Medulla oblongata (tissue), 1 donor: ENCODE measurements around the gene SAFB2.

ENCODE experiments used
- DNase-seq: peaks from one replicate; pipeline ENCODE4 v3.0.0-alpha.2; 2015; ENCODE audit errors: extremely low spot score

Gene SAFB2

GRCh38 chr19:5622465-5623396 is at the start of gene SAFB2, which contains the start of gene SAFB:
Gene SAFB2, minus strand, starts transcription at chr19:5622776. Its CDS starts 61 bp downstream, at chr19:5622715.
Gene SAFB, plus strand, starts transcription at chr19:5623083. Its CDS starts 123 bp downstream, at chr19:5623206.
- peak; percentile 99 for DNase-seq

GRCh38 chr19:5671600-5671999 is 49.0 kb upstream of the SAFB2 start:
- DNase-seq: no peak

- DNase-seq: no peak
Observed at GRCh38 chr19:5669212-5669611, 46.6 kb upstream of the SAFB2 start.

GRCh38 chr19:5667751-5668271 is 45.2 kb upstream of the SAFB2 start:
- DNase-seq: no peak

GRCh38 chr19:5666921-5667610 is 44.5 kb upstream of the SAFB2 start:
- no peak for DNase-seq

GRCh38 chr19:5665781-5666513 is 43.4 kb upstream of the SAFB2 start:
- no peak for DNase-seq

- no peak for DNase-seq
Observed at GRCh38 chr19:5664515-5664914, 41.9 kb upstream of the SAFB2 start.

- DNase-seq: no peak
Observed at GRCh38 chr19:5663904-5664303, 41.3 kb upstream of the SAFB2 start.

GRCh38 chr19:5661483-5661882 is 38.9 kb upstream of the SAFB2 start:
- no peak for DNase-seq

- no peak for DNase-seq
Observed at GRCh38 chr19:5655412-5655811, 32.8 kb upstream of the SAFB2 start.

- DNase-seq: no peak
Observed at GRCh38 chr19:5654931-5655330, 32.4 kb upstream of the SAFB2 start.

- no peak for DNase-seq
Observed at GRCh38 chr19:5652261-5652660, 29.7 kb upstream of the SAFB2 start.

GRCh38 chr19:5651361-5651760 is 28.8 kb upstream of the SAFB2 start:
- DNase-seq: no peak

- DNase-seq: no peak
Observed at GRCh38 chr19:5648464-5648863, 25.9 kb upstream of the SAFB2 start.

- DNase-seq: no peak
Observed at GRCh38 chr19:5646703-5647102, 24.1 kb upstream of the SAFB2 start.

- no peak for DNase-seq
Observed at GRCh38 chr19:5645409-5645808, 22.8 kb upstream of the SAFB2 start.

- no peak for DNase-seq
Observed at GRCh38 chr19:5644037-5644436, 21.5 kb upstream of the SAFB2 start.

- no peak for DNase-seq
Observed at GRCh38 chr19:5643060-5643459, 20.5 kb upstream of the SAFB2 start.

GRCh38 chr19:5642204-5642603 is 19.6 kb upstream of the SAFB2 start:
- DNase-seq: no peak

- DNase-seq: no peak
Observed at GRCh38 chr19:5641171-5641570, 18.6 kb upstream of the SAFB2 start.

- DNase-seq: no peak
Observed at GRCh38 chr19:5637971-5638370, 15.4 kb upstream of the SAFB2 start.

- DNase-seq: no peak
Observed at GRCh38 chr19:5635427-5635826, 12.9 kb upstream of the SAFB2 start.
